Peyer's patch (tissue), 4 donors: ENCODE data around the gene ZFP62.

Source experiments
- CTCF ChIP-seq, 6 experiments: fragments of 450-650 bp in 4 of 6; fragments of 200-600 bp in 2 of 6; sonication (generic) in 1 of 6; IDR thresholded peaks; one replicate each; pipeline ENCODE4 v1.5.1; 2017 to 2019; ENCODE audit warnings: antibody characterized with exemption in 6 of 6, mild to moderate bottlenecking in 3 of 6, moderate library complexity in 1 of 6
- POLR2A ChIP-seq, 2 donors: fragments of 450-650 bp; IDR thresholded peaks; one replicate each; pipeline ENCODE4 v1.5.1; 2017; ENCODE audit warnings: antibody characterized with exemption in 2 of 2, mild to moderate bottlenecking in 2 of 2, moderate library complexity in 2 of 2

GRCh38 chr5:180909782-180910181, 48.7 kb upstream of the ZFP62 start:
- no peak for TF ChIP-seq CTCF (IDR thresholded peaks at IDR 0.05)
- TF ChIP-seq POLR2A (IDR thresholded peaks at IDR 0.05): no peak
